ENCODE data around the gene SOS2.

Gene SOS2

DNA sequence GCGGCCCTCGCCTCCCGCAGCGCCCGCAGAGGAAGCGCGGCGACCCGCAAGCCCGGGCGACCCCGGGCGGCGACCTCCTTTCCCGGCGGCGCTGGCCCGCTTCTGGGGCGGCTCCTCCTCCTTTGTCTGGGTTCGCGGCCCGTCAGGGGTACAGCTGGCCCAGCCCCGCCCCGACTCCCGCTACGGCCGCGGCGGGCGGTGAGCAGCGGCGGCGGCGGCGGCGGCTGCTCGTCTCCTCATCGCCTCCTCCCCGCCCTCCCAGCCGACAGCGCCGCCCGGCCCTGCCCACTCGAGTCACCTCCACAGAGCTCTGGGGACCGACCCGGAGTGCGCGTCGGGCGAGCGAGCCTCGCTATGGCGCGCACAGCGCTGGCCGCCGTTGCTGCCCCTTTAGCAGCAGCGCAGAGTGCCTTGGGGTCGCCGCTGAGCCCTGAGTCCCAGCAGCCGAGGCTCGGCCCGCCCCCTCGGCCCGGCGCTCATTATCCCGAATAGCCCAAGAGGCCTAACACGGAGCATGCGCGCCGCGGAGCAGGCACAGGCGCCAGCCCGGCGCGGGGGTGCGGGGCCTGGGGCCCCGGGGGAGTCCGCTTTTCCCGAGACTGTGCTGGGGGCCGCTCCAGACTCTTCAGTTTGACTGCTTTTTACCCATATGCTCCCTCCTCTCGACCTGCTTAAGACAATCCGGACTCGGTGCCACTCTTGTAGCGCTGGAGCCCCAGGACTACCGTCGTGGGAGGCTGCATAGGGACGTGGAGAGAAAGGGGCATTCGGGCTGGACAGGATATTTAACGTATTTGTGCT lies at the start of gene SOS2:
Gene SOS2, minus strand, starts transcription at position 104 of the 801 bp plus-strand sequence. CDS start 295 bp downstream, outside the sequence.
- H3K4me3 ChIP-seq (ENCODE audit: severe bottlenecking): peak within 1 kb of the TSS; percentile 98
- peak within 1 kb of the TSS; percentile 89 for H3K27ac ChIP-seq (ENCODE audit: poor library complexity, severe bottlenecking)
- peaks cover 9% of the 10 kb centered on the region; the same call in 1 of the 2 replicates for H3K36me3 ChIP-seq (ENCODE audit: low read depth)
- peak; percentile 90 for DNase-seq (ENCODE audit: low spot score)
- no peaks in the 10 kb centered on the region for H3K9me3 ChIP-seq (ENCODE audit: severe bottlenecking)
- peaks cover 10% of the 10 kb centered on the region for H3K4me1 ChIP-seq (ENCODE audit: insufficient read depth, poor library complexity, severe bottlenecking)
- H3K27me3 ChIP-seq (ENCODE audit: insufficient read depth, poor library complexity, severe bottlenecking): no peaks in the 10 kb centered on the region
- peak; percentile 91 for ATAC-seq (ENCODE audit: low read depth)
- TF ChIP-seq, protein P1, sequence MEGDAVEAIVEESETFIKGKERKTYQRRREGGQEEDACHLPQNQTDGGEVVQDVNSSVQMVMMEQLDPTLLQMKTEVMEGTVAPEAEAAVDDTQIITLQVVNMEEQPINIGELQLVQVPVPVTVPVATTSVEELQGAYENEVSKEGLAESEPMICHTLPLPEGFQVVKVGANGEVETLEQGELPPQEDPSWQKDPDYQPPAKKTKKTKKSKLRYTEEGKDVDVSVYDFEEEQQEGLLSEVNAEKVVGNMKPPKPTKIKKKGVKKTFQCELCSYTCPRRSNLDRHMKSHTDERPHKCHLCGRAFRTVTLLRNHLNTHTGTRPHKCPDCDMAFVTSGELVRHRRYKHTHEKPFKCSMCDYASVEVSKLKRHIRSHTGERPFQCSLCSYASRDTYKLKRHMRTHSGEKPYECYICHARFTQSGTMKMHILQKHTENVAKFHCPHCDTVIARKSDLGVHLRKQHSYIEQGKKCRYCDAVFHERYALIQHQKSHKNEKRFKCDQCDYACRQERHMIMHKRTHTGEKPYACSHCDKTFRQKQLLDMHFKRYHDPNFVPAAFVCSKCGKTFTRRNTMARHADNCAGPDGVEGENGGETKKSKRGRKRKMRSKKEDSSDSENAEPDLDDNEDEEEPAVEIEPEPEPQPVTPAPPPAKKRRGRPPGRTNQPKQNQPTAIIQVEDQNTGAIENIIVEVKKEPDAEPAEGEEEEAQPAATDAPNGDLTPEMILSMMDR (IDR thresholded peaks at IDR 0.05; ENCODE audit: poor library complexity, severe bottlenecking): peak; percentile 14

GRCh38 chr14:50272498-50272897 lies 41.1 kb upstream of the SOS2 start:
- H3K4me3 ChIP-seq (ENCODE audit: severe bottlenecking): no peak overlapping the region
- H3K4me1 ChIP-seq (ENCODE audit: insufficient read depth, poor library complexity, severe bottlenecking): peaks cover 9% of the 10 kb centered on the region
- H3K27me3 ChIP-seq (ENCODE audit: insufficient read depth, poor library complexity, severe bottlenecking): no peaks in the 10 kb centered on the region
- no peak for DNase-seq (ENCODE audit: low spot score)
- no peak overlapping the region for H3K27ac ChIP-seq (ENCODE audit: poor library complexity, severe bottlenecking)
- no peaks in the 10 kb centered on the region; the same call in 1 of the 2 replicates for H3K36me3 ChIP-seq (ENCODE audit: low read depth)
- ATAC-seq (ENCODE audit: low read depth): peak; percentile 54
- TF ChIP-seq, protein P1 (IDR thresholded peaks at IDR 0.05; ENCODE audit: poor library complexity, severe bottlenecking): no peak
- no peaks in the 10 kb centered on the region for H3K9me3 ChIP-seq (ENCODE audit: severe bottlenecking)

GRCh38 chr14:50270932-50271331 lies 39.6 kb upstream of the SOS2 start:
- TF ChIP-seq, protein P1 (IDR thresholded peaks at IDR 0.05; ENCODE audit: poor library complexity, severe bottlenecking): no peak
- ATAC-seq (ENCODE audit: low read depth): no peak
- no peak for DNase-seq (ENCODE audit: low spot score)
- Histone ChIP-seq H3K9me3 (ENCODE audit: severe bottlenecking) (no peaks in the 10 kb centered on the region), H3K27ac (ENCODE audit: poor library complexity, severe bottlenecking) (no peak overlapping the region), H3K27me3 (ENCODE audit: insufficient read depth, poor library complexity, severe bottlenecking) (no peaks in the 10 kb centered on the region), H3K4me3 (ENCODE audit: severe bottlenecking) (no peak overlapping the region), H3K36me3 (ENCODE audit: low read depth) (no peaks in the 10 kb centered on the region; the same call in 1 of the 2 replicates), H3K4me1 (ENCODE audit: insufficient read depth, poor library complexity, severe bottlenecking) (peaks cover 9% of the 10 kb centered on the region)

GRCh38 chr14:50265029-50265428 lies 33.7 kb upstream of the SOS2 start:
- H3K27me3 ChIP-seq (ENCODE audit: insufficient read depth, poor library complexity, severe bottlenecking): no peaks in the 10 kb centered on the region
- TF ChIP-seq, protein P1 (IDR thresholded peaks at IDR 0.05; ENCODE audit: poor library complexity, severe bottlenecking): no peak

DNA sequence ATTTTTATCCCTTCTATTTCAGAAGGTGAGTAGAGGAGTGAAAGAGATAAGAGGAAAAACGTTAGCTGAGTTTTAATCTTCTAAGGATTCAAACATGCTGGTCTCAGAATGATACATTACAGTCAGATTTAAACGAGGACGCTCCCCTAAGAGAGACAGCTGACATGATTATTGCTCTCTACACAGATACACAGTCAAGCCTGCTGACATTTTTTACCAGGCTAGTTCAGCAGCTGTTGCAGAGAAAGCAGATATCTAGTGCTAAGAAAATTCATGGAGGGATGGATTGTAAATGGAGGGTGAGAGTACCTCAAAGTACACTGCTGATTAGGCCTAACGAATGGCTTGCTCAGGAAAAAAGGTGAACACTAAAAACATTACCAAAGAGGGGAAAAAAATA lies 31.9 kb upstream of the SOS2 start:
- no peak for ATAC-seq (ENCODE audit: low read depth)

More at GRCh38 chr14:50265029-50265428, 33.7 kb upstream of the SOS2 start:
- no peak for ATAC-seq (ENCODE audit: low read depth)
- no peak for DNase-seq (ENCODE audit: low spot score)
- H3K4me3 ChIP-seq (ENCODE audit: severe bottlenecking): no peak overlapping the region
- peaks cover 13% of the 10 kb centered on the region for H3K36me3 ChIP-seq (ENCODE audit: low read depth)
- no peaks in the 10 kb centered on the region for H3K4me1 ChIP-seq (ENCODE audit: insufficient read depth, poor library complexity, severe bottlenecking)
- H3K9me3 ChIP-seq (ENCODE audit: severe bottlenecking): no peaks in the 10 kb centered on the region
- no peak overlapping the region for H3K27ac ChIP-seq (ENCODE audit: poor library complexity, severe bottlenecking)

More for the DNA sequence above, 31.9 kb upstream of the SOS2 start:
- no peak for DNase-seq (ENCODE audit: low spot score)
- Histone ChIP-seq H3K9me3 (ENCODE audit: severe bottlenecking) (no peaks in the 10 kb centered on the region), H3K27ac (ENCODE audit: poor library complexity, severe bottlenecking) (no peak overlapping the region), H3K27me3 (ENCODE audit: insufficient read depth, poor library complexity, severe bottlenecking) (no peaks in the 10 kb centered on the region), H3K4me3 (ENCODE audit: severe bottlenecking) (no peak overlapping the region), H3K36me3 (ENCODE audit: low read depth) (peaks cover 13% of the 10 kb centered on the region), H3K4me1 (ENCODE audit: insufficient read depth, poor library complexity, severe bottlenecking) (no peaks in the 10 kb centered on the region)
- TF ChIP-seq, protein P1 (IDR thresholded peaks at IDR 0.05; ENCODE audit: poor library complexity, severe bottlenecking): no peak
